ENCODE data around the gene PGAM1. TPM values are rescaled to one million over a fixed set of nuclear protein-coding genes. Genes with fewer than 3 reads are reported as not detected.
A peak's percentile ranks its signal among the peaks of the same experiment; 100 is the strongest.
"Not testable (repeated sequence)": the region's sequence is repeated elsewhere in the genome, so short reads cannot be mapped to it uniquely, and the experiment has no call there.

PGAM1 gene
- total RNA-seq, 2 experiments from 2014 or later = 380 to 406 TPM

DNA sequence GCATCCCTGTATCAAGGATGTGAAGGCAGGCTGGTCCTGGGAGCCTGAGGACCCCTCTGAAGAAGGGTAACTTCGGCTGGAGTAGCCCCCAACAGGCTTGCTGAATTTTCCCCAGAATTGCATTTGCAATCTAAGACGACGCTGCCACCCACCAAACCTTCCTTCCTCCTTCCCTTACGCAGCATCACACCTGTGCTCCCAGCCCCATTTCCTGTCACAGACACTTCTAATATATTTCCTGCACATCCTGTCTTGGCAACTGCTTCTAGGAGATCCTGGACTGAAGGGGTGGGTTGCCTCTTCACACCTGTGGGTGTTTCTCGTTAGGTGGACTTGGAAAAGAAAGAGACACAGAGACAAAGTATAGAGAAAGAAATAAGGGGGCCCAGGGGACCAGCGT lies 9.4 kb upstream of the PGAM1 start:
- DNase-seq = no peak
- ChIA-PET CTCF (interaction anchor here (0.8 kb wide), 1 partner anchor 8 kb away, joined by 3 read pairs; no protein-coding TSS in a partner anchor), POLR2A (no interaction called here)
- Mint-ChIP-seq H3K27me3 (no peaks in the 10 kb centered on the region), H3K36me3 (ENCODE audit: low read depth) (no peaks in the 10 kb centered on the region), H3K27ac (peak overlapping the region; percentile 65), H3K4me1 (peaks cover 71% of the 10 kb centered on the region), H3K4me3 (no peak overlapping the region), H3K9me3 (no peaks in the 10 kb centered on the region)

DNA sequence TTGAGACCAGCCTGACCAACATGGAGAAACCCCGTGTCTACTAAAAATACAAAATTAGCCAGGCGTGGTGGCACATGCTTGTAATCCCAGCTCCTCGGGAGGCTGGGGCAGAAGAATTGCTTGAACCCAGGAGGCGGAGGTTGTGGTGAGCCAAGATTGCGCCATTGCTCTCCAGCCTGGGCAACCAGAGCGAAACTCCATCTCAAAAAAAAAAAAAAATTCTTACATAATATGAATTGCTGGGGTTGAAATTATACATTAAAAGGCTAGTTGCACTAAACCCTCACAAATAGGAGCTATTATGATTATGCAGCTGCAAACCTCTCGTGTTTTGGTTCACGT lies 2.3 kb upstream of the PGAM1 start:
- Mint-ChIP-seq H3K27ac (peak overlapping the region; percentile 96), H3K4me3 (peak overlapping the region; percentile 25), H3K4me1 (peaks cover 50% of the 10 kb centered on the region), H3K36me3 (ENCODE audit: low read depth) (peaks cover 25% of the 10 kb centered on the region)
- CTCF ChIA-PET = interaction anchor here (0.6 to 2.1 kb wide), 8 partner anchors 9 to 90 kb away, joined by 3 to 9 read pairs (median 4); partner anchors contain the start of gene RRP12
- H3K9me3 Mint-ChIP-seq, H3K27me3 Mint-ChIP-seq, DNase-seq: not testable (repeated sequence)
- POLR2A ChIA-PET = interaction anchor here (0.9 kb wide), 2 partner anchors 10 kb away, joined by 3 read pairs; no protein-coding TSS in a partner anchor

DNA sequence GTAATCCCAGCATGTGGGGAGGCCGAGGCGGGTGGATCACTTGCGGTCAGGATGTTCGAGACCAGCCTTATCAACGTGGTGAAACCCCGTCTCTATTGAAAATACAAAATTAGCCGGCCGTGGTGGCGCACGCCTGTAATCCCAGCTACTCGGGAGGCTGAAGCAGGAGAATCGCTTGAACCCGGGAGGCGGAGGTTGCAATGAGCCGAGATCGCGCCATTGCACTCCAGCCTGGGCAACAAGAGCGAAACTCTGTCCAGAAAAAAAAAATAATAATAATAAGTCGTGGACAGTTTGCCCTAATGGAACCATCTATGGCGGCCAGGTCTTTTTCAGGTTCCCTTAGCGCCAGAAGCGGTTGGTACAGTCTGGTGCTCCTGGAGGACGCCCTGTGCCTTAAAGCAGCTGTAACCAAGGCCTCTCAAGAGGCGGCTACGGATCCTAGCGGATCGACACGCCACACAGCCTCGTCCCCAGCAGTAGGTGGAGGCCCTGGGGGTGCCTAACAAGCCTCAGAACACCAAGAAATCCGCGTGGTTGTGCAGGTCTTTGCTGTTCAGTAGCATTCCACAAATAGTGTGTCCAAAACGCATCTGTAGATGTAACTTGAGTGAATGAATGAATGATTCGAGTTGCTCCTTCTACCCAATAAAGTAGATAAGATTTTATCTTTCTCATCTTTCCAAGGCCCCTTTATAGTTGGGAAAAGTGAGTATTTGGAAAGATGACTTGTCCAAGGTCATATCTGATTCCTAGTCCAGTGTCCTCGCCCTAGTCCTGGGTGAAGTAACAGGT lies 982 bp downstream of the PGAM1 start:
- Mint-ChIP-seq H3K4me3 (peak overlapping the region; percentile 92), H3K9me3 (no peaks in the 10 kb centered on the region), H3K36me3 (ENCODE audit: low read depth) (peaks cover 47% of the 10 kb centered on the region), H3K27ac (peak overlapping the region; percentile 96), H3K4me1 (peaks cover 46% of the 10 kb centered on the region), H3K27me3 (no peaks in the 10 kb centered on the region)
- CTCF ChIA-PET = interaction anchor here (1.3 to 1.9 kb wide), 3 partner anchors 8 to 26 kb away, joined by 3 to 7 read pairs (median 4); partner anchors contain the start of gene RRP12
- POLR2A ChIA-PET = interaction anchor here (1.2 kb wide), 2 partner anchors 8 to 26 kb away, joined by 3 to 4 read pairs; partner anchors contain the start of gene RRP12
- DNase-seq = no peak

DNA sequence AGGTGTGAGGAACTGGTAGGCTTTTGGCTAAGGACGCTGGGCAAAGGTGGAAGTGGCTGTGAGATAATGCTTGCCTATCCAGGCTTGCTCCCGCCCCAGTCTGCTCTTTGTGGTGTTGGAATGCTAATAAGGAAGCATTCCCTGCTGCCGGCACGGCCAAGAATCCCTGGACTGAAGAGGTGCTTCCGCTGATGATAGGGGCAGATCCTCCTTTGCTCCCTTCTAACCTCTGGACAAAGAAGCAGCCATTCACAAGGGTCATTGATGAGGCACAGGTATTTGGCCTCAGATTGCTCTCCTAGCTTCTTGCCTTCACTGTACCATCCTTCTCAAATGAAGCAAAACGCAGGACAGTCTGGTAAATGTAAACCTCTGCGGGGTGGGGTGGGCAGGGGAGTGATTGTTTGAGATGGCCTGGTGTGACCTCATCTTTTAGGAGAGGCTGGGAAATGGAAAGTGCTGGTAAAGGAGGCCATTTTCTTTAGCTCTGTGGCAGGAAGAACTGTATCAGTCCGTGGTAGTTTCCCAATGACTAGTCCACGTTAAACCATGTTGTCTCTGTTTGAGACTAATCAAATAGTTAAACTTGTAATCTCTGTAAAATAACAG lies 1.7 kb downstream of the PGAM1 start:
- ChIA-PET POLR2A (interaction anchor here (0.6 to 1.2 kb wide), 4 partner anchors 9 to 124 kb away, joined by 3 to 5 read pairs (median 4); partner anchors contain the start of gene RRP12), CTCF (interaction anchor here (0.9 to 1.9 kb wide), 5 partner anchors 9 to 27 kb away, joined by 3 to 7 read pairs (median 3); partner anchors contain the start of gene RRP12)
- Mint-ChIP-seq H3K27ac (peak overlapping the region; percentile 96), H3K9me3 (no peaks in the 10 kb centered on the region), H3K4me1 (peaks cover 47% of the 10 kb centered on the region), H3K4me3 (peak overlapping the region; percentile 92), H3K27me3 (no peaks in the 10 kb centered on the region), H3K36me3 (ENCODE audit: low read depth) (peaks cover 51% of the 10 kb centered on the region)
- DNase-seq = peak; percentile 26

DNA sequence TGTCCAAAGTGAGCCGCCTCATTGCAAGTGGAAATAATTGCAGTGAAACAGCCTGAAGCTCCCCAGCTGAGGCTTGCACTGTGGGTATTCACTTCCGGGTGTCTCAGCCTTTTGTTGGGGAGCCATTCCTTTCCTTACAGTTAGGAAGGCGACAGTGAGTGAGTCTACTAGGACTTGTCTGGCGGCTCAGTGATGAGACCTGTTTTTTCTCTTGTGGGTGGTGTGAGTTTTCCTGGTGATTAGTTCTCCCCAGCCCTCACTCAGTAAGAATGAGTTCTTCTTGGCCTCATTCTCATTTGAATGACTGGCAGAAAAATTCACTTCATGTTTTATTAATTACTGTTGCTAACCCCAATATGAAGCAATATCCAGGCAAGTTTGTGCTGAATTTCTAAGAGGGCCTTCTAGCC lies 2.6 kb downstream of the PGAM1 start:
- H3K4me3 Mint-ChIP-seq = peak overlapping the region; percentile 80
- no peaks in the 10 kb centered on the region for H3K27me3 Mint-ChIP-seq
- peaks cover 39% of the 10 kb centered on the region for H3K4me1 Mint-ChIP-seq
- peak; percentile 41 for DNase-seq
- ChIA-PET POLR2A (interaction anchor here (1.2 kb wide), 1 partner anchor 16 kb away, joined by 5 read pairs; no protein-coding TSS in a partner anchor), CTCF (interaction anchor here (0.9 to 1.9 kb wide), 4 partner anchors 9 to 28 kb away, joined by 3 to 7 read pairs (median 4); partner anchors contain the start of gene RRP12)
- peak overlapping the region; percentile 88 for H3K27ac Mint-ChIP-seq
- peaks cover 52% of the 10 kb centered on the region for H3K36me3 Mint-ChIP-seq (ENCODE audit: low read depth)
- no peaks in the 10 kb centered on the region for H3K9me3 Mint-ChIP-seq

DNA sequence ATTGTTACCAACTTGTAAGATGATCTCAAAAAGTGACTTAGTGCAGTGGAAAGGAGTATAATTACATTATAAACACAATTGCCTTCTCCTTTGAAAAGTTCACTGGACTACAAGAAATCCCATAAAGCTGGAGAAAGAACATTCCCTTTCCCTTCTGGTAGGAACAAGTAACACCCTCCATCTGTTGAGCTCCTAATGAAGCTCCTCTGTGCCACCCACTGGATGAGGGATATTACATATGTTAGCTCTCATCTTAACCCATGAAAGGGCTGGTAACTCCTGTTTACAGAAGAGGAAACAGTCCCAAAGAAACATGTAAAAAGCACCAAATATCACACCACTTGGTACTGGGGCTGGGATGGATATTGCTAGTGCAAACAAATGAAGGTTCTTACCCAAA lies 8.1 kb downstream of the PGAM1 start:
- DNase-seq = no peak
- Mint-ChIP-seq H3K27me3 (no peaks in the 10 kb centered on the region), H3K27ac (no peak overlapping the region), H3K36me3 (ENCODE audit: low read depth) (peaks cover 53% of the 10 kb centered on the region), H3K4me1 (peaks cover 14% of the 10 kb centered on the region), H3K9me3 (no peaks in the 10 kb centered on the region), H3K4me3 (no peak overlapping the region)
- ChIA-PET CTCF (interaction anchor here (0.9 to 1.0 kb wide), 3 partner anchors 8 to 26 kb away, joined by 3 read pairs; no protein-coding TSS in a partner anchor), POLR2A (interaction anchor here (0.6 kb wide), 2 partner anchors 11 to 103 kb away, joined by 3 to 8 read pairs; no protein-coding TSS in a partner anchor)

DNA sequence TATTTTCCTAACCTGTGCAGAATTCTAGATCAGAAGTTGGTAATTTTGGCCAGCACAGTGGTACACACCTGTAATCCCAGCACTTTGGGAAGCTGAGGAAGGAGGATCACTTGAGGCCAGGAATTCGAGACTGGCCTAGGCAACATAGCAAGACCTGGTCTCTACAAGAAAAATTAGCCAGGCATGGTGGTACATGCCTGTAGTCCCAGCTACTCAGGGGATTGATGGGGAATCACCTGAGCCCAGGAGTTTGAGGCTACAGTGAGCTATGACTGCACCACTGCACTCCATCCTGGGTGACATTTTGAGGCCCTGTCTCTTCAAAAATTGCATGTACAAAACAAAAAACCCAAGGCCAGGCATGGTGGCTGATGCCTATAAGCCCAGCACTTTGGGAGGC lies 8.6 kb downstream of the PGAM1 start:
- Mint-ChIP-seq H3K4me1 (peaks cover 9% of the 10 kb centered on the region), H3K27me3 (no peaks in the 10 kb centered on the region), H3K27ac (no peak overlapping the region), H3K4me3 (no peak overlapping the region), H3K36me3 (ENCODE audit: low read depth) (peaks cover 48% of the 10 kb centered on the region), H3K9me3 (no peaks in the 10 kb centered on the region)
- ChIA-PET POLR2A (interaction anchor here (0.6 kb wide), 1 partner anchor 1358 kb away, joined by 4 read pairs; no protein-coding TSS in a partner anchor), CTCF (interaction anchor here (0.6 to 0.9 kb wide), 2 partner anchors 10 to 29 kb away, joined by 3 to 4 read pairs; no protein-coding TSS in a partner anchor)
- no peak for DNase-seq

DNA sequence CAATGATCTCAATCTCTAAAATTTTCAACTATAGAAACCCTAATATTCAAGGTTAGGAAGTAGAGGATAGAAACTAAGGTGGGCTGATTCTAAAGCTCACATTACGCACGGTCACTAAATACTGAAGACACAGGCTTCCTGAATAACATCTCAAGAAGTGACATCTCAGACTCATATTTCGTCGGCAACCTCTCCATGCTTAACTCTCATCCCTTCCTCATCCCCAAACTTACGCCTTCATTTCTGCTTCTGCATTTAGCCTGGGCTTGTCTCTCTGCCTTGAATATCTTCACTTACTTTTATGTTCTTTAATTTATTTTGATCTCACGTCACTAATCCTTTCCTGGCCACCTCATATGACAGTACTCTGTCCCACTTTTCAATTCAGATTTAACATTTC lies 9.2 kb downstream of the PGAM1 start:
- no peaks in the 10 kb centered on the region for H3K27me3 Mint-ChIP-seq
- ChIA-PET POLR2A (interaction anchor here (0.6 kb wide), 1 partner anchor 1359 kb away, joined by 4 read pairs; no protein-coding TSS in a partner anchor), CTCF (interaction anchor here (0.6 kb wide), 1 partner anchor 28 kb away, joined by 4 read pairs; no protein-coding TSS in a partner anchor)
- H3K4me1 Mint-ChIP-seq = peaks cover 8% of the 10 kb centered on the region
- no peak for DNase-seq
- peaks cover 49% of the 10 kb centered on the region for H3K36me3 Mint-ChIP-seq (ENCODE audit: low read depth)
- no peak overlapping the region for H3K4me3 Mint-ChIP-seq
- no peaks in the 10 kb centered on the region for H3K9me3 Mint-ChIP-seq
- peak overlapping the region; percentile 43 for H3K27ac Mint-ChIP-seq

DNA sequence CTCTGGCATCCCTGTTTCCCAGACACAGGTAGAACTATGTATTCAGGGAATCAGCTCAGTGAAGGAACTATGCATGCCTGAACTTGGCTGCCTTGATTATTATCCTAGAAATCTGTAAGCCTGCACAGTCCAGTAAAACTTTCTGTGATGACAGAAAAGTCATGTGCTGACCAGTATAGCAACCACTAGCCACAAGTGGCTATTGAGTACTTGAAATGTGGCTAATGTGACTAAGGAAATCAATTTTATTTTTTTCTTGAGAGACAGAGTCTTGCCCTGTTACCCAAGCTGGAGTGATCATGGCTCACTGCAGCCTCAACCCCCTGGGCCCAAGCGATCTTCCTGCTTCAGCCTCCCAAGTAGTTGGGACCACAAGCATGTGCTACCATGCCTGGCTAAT lies 16.3 kb downstream of the PGAM1 start:
- ChIA-PET CTCF (interaction anchor here (0.6 to 3.3 kb wide), 6 partner anchors 9 to 46 kb away, joined by 3 to 9 read pairs (median 3); no protein-coding TSS in a partner anchor), POLR2A (no interaction called here)
- Mint-ChIP-seq H3K4me3 (no peak overlapping the region), H3K36me3 (ENCODE audit: low read depth) (peaks cover 26% of the 10 kb centered on the region), H3K27ac (no peak overlapping the region), H3K9me3 (no peaks in the 10 kb centered on the region), H3K27me3 (no peaks in the 10 kb centered on the region), H3K4me1 (peaks cover 29% of the 10 kb centered on the region)
- no peak for DNase-seq

DNA sequence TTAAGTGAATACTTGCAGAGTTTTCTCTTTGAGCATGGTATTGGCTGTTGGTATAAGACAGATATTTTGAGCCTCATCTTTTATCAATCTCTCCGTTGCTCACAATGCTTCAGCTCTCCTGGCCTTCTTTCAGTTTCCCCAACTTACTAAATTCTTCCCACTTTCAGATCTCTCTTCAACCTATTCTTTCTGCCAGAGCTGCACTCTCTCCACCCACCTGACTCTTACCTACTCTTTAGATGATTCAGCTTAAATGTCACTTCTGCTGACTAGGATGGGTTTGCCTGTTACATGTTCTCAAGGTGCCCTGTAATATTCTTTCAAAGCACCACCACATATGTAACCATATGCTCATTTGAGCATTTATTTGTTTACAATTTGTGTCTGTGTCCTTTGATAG lies 18.2 kb downstream of the PGAM1 start:
- POLR2A ChIA-PET = no interaction called here

DNA sequence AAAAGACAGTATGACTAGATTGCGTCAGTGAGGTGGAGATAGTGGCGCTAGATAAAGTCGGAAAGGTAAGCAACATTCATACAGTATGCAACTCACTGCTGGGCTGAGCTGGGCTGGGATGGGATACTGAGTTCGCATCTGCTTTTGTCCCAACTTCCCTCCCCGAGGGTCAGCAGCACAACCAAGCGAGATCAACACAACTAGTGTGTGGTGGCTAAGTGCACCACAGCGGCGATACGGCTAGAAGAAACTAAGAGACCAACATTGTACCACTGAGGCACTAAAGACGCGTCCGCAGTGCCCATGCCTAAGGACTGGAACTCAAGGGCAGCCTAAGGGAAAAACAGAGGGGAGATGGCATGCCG lies 19.3 kb downstream of the PGAM1 start:
- Mint-ChIP-seq H3K27me3 (no peaks in the 10 kb centered on the region), H3K36me3 (ENCODE audit: low read depth) (peaks cover 22% of the 10 kb centered on the region), H3K4me3 (peak overlapping the region; percentile 89), H3K4me1 (peaks cover 47% of the 10 kb centered on the region), H3K9me3 (no peaks in the 10 kb centered on the region), H3K27ac (peak overlapping the region; percentile 83)
- no peak for DNase-seq
- ChIA-PET POLR2A (no interaction called here), CTCF (interaction anchor here (0.9 to 3.3 kb wide), 7 partner anchors 9 to 45 kb away, joined by 3 to 9 read pairs (median 4); partner anchors contain the start of gene RRP12)

More for the DNA sequence above, 18.2 kb downstream of the PGAM1 start:
- peaks cover 25% of the 10 kb centered on the region for H3K36me3 Mint-ChIP-seq (ENCODE audit: low read depth)
- peak overlapping the region; percentile 89 for H3K4me3 Mint-ChIP-seq
- H3K4me1 Mint-ChIP-seq = peaks cover 44% of the 10 kb centered on the region
- no peak overlapping the region for H3K27ac Mint-ChIP-seq
- CTCF ChIA-PET = interaction anchor here (0.9 to 3.3 kb wide), 4 partner anchors 10 to 43 kb away, joined by 3 to 9 read pairs (median 4); partner anchors contain the start of gene RRP12
- no peak for DNase-seq
- no peaks in the 10 kb centered on the region for H3K27me3 Mint-ChIP-seq
- no peaks in the 10 kb centered on the region for H3K9me3 Mint-ChIP-seq

Measured in activated CD4-positive, alpha-beta T cell treated with anti-CD3 and anti-CD28 coated beads, Interleukin-2, amount 10 ng/mL, durations not matched to agents 7 days and 5 days (primary cell).